H9 (cell line): ENCODE data around the gene SPAG6. TPM values are rescaled to one million over a fixed set of nuclear protein-coding genes. Genes with fewer than 3 reads are reported as not detected.

Experiments
- DNase-seq: peaks from one replicate; pipeline ENCODE4 v3.0.0-alpha.2; 2017
- H2AFZ ChIP-seq: one replicate; pipeline ENCODE4 v1.6.1; 2013; ENCODE audit warnings: mild to moderate bottlenecking, low read length, control low read depth, moderate library complexity
- H2AK5ac ChIP-seq: 2 replicates; pipeline ENCODE4 v1.6.1; 2013; ENCODE audit warnings: low read length, control low read depth, mixed read lengths; ENCODE audit not compliant: insufficient read length
- H2BK120ac ChIP-seq: one replicate; pipeline ENCODE4 v1.6.1; 2013; ENCODE audit warnings: low read depth, mild to moderate bottlenecking, low read length, control low read depth, inconsistent platforms; ENCODE audit not compliant: poor library complexity, severe bottlenecking
- H2BK12ac ChIP-seq: 2 replicates; pipeline ENCODE4 v1.6.1; 2013; ENCODE audit warnings: low read length, control low read depth, mixed read lengths, low read depth; ENCODE audit not compliant: insufficient read length
- H2BK15ac ChIP-seq: 2 replicates; pipeline ENCODE4 v1.6.1; 2013; ENCODE audit warnings: low read depth, low read length, control low read depth
- H2BK20ac ChIP-seq: one replicate; pipeline ENCODE4 v1.6.1; 2013; ENCODE audit warnings: low read depth, mild to moderate bottlenecking, low read length, control low read depth, inconsistent platforms; ENCODE audit not compliant: poor library complexity, severe bottlenecking
- H2BK5ac ChIP-seq: 2 replicates; pipeline ENCODE4 v1.6.1; 2013; ENCODE audit warnings: low read length, control low read depth, mixed read lengths; ENCODE audit not compliant: insufficient read length
- H3K14ac ChIP-seq: 2 replicates; pipeline ENCODE4 v1.6.1; 2013; ENCODE audit warnings: low read length, control low read depth; ENCODE audit not compliant: insufficient read depth
- H3K18ac ChIP-seq: 2 replicates; pipeline ENCODE4 v1.6.1; 2013; ENCODE audit warnings: low read depth, mild to moderate bottlenecking, mixed read lengths, low read length, control low read depth; ENCODE audit not compliant: insufficient read length
- H3K23ac ChIP-seq: 2 replicates; pipeline ENCODE4 v1.6.1; 2013; ENCODE audit warnings: low read length, control low read depth, mixed read lengths, low read depth; ENCODE audit not compliant: insufficient read length
- H3K23me2 ChIP-seq: 2 replicates; pipeline ENCODE4 v1.6.1; 2013; ENCODE audit warnings: low read depth, mild to moderate bottlenecking, mixed read lengths, low read length, control low read depth; ENCODE audit not compliant: insufficient read length, poor library complexity, severe bottlenecking
- H3K27ac ChIP-seq: 2 replicates; pipeline ENCODE4 v1.5.1; 2013; ENCODE audit warnings: low read length, control low read depth, mixed read lengths, low read depth; ENCODE audit not compliant: insufficient read length
- H3K27me3 ChIP-seq: 2 replicates; pipeline ENCODE4 v1.6.1; 2013; ENCODE audit warnings: low read length, control low read depth, inconsistent platforms; ENCODE audit not compliant: insufficient read depth
- H3K4ac ChIP-seq: 2 replicates; pipeline ENCODE4 v1.6.1; 2013; ENCODE audit warnings: low read depth, mild to moderate bottlenecking, control low read depth, inconsistent platforms, low read length, moderate library complexity
- H3K4me1 ChIP-seq: 2 replicates; pipeline ENCODE4 v1.6.1; 2013; ENCODE audit warnings: low read length, control low read depth, inconsistent platforms; ENCODE audit not compliant: insufficient read depth
- H3K4me2 ChIP-seq: 2 replicates; pipeline ENCODE4 v1.6.1; 2013; ENCODE audit warnings: low read length, control low read depth, mixed read lengths; ENCODE audit not compliant: insufficient read length, insufficient read depth
- H3K56ac ChIP-seq: 2 replicates; pipeline ENCODE4 v1.6.1; 2013; ENCODE audit warnings: low read depth, mild to moderate bottlenecking, mixed read lengths, low read length, control low read depth; ENCODE audit not compliant: insufficient read length
- H3K79me1 ChIP-seq: 2 replicates; pipeline ENCODE4 v1.6.1; 2013; ENCODE audit warnings: low read depth, mild to moderate bottlenecking, moderate library complexity, low read length, control low read depth, inconsistent platforms; ENCODE audit not compliant: insufficient read depth, poor library complexity, severe bottlenecking
- H3K79me2 ChIP-seq: 2 replicates; pipeline ENCODE4 v1.6.1; 2013; ENCODE audit warnings: low read length, control low read depth, inconsistent platforms; ENCODE audit not compliant: insufficient read depth
- H3K9ac ChIP-seq: 2 replicates; pipeline ENCODE4 v1.6.1; 2013; ENCODE audit warnings: low read length, control low read depth, mixed read lengths; ENCODE audit not compliant: insufficient read length; ENCODE audit errors: extremely low read depth
- H3K9me3 ChIP-seq: one replicate; pipeline ENCODE4 v1.6.1; 2013; ENCODE audit warnings: low read depth, low read length, inconsistent platforms; ENCODE audit not compliant: control insufficient read depth
- H3T11ph ChIP-seq: one replicate; pipeline ENCODE4 v1.6.1; 2013; ENCODE audit warnings: mild to moderate bottlenecking, low read length, control low read depth, inconsistent platforms
- H4K20me1 ChIP-seq: one replicate; pipeline ENCODE4 v1.6.1; 2013; ENCODE audit not compliant: control insufficient read depth, insufficient read length, insufficient read depth
- H4K5ac ChIP-seq: 2 replicates; pipeline ENCODE4 v1.6.1; 2013; ENCODE audit warnings: low read depth, mild to moderate bottlenecking, mixed read lengths, low read length, control low read depth; ENCODE audit not compliant: insufficient read length
- H4K8ac ChIP-seq: replicated peaks from 2 replicates; pipeline ENCODE4 v1.6.1; 2013; ENCODE audit warnings: low read length, control low read depth, mixed read lengths, low read depth; ENCODE audit not compliant: insufficient read length
- H4K91ac ChIP-seq: 2 replicates; pipeline ENCODE4 v1.6.1; 2013; ENCODE audit warnings: low read depth, mild to moderate bottlenecking, moderate library complexity, mixed read lengths, low read length, control low read depth; ENCODE audit not compliant: insufficient read length
- H3K27ac Mint-ChIP-seq, 3 experiments: 2 replicates in 2 of 3; 3 replicates in 1 of 3; pipeline ENCODE4 v1.8.0; 2020 to 2021; ENCODE audit warnings: mixed read lengths in 3 of 3, mild to moderate bottlenecking in 1 of 3, moderate library complexity in 1 of 3
- H3K27me3 Mint-ChIP-seq: 2 replicates; pipeline ENCODE4 v1.8.0; 2021; ENCODE audit warnings: low read depth, mild to moderate bottlenecking, moderate library complexity, mixed read lengths
- H3K36me3 Mint-ChIP-seq, 3 experiments: 2 replicates in 2 of 3; 3 replicates in 1 of 3; pipeline ENCODE4 v1.8.0; 2020 to 2021; ENCODE audit warnings: low read depth in 3 of 3, mixed read lengths in 3 of 3; ENCODE audit not compliant: insufficient read depth in 1 of 3
- H3K4me1 Mint-ChIP-seq, 2 experiments: 2 replicates each; pipeline ENCODE4 v1.8.0; 2020; ENCODE audit warnings: mixed read lengths in 2 of 2
- H3K4me3 Mint-ChIP-seq, 2 experiments: 2 replicates in 1 of 2; 3 replicates in 1 of 2; pipeline ENCODE4 v1.8.0; 2020 to 2021; ENCODE audit warnings: mild to moderate bottlenecking in 2 of 2, mixed read lengths in 2 of 2, moderate library complexity in 1 of 2
- H3K9me3 Mint-ChIP-seq, 2 experiments: 2 replicates in 1 of 2; 3 replicates in 1 of 2; pipeline ENCODE4 v1.8.0; 2020; ENCODE audit warnings: mild to moderate bottlenecking in 2 of 2, mixed read lengths in 2 of 2, moderate library complexity in 1 of 2
- WGBS: extraction: QIAGEN DNeasy Blood & Tissue Kit; methylation state at CpG from one replicate; pipeline ENCODE4 v1.1.7; 2013; ENCODE audit warnings: missing lambda C conversion rate, low lambda C conversion rate, mixed read lengths; ENCODE audit not compliant: insufficient read length; ENCODE audit errors: extremely low coverage; 5-methylcytosine and 5-hydroxymethylcytosine counted together
- total RNA-seq: library from RNA; stranded (reverse); gene quantifications from 2 replicates; pipeline ENCODE4 v1.2.1, GENCODE V29; 2021
- TF ChIP-seq, protein P1 (sequence below): fragments of 200-600 bp; sonication (generic); conservative IDR thresholded peaks from 3 replicates; pipeline ENCODE4 v1.8.0; 2021; ENCODE audit warnings: antibody characterized with exemption, mild to moderate bottlenecking

SPAG6 gene
- total RNA-seq, 1 experiment from 2014 or later, result 0.24 TPM

DNA sequence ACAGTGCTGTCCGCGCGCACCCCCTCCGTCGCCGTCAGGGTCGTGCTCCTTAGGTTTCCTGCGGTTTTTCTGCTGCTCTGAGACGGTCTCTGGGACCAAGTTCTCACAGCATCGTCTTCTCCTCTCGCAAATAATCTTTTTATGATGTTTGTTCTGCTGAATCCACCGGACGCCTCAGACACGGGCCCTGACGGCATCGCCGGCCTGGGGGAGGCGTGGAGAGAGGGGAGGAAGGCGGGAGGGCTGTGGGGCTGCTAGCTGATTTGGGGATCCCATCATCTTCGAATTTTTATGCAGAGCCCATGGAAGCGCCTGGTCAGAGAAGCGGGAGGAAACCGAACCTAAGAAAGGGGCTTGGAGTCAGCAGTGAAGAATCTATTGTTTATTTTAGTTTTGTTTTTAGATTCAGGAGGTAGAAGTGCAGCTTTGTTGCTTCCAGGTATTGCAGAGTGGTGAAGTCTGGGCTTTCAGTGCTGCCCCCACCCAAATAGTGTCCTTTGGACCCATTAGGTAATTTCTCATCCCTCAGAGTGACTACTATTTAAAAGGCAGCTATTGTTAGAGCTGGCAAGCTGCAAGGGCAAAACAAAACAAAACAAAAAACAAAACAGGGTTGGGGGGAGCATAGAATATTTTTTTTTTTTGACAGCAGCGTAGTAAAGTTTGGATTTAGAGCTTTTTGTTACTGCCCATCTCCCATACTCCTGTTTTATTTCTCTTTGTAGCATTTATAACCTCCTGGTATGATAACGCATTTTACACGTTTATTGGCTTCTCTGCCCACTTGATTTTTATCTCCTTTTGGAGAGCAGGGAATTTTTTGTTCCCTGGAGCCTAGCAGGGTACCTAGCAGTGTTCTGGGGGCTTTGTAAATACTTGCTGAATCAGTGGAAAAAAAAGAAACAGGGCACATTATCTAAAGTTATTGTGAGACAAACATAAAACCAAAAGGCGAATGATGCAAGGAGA lies 92.6 kb downstream of the SPAG6 start:
- Mint-ChIP-seq H3K9me3 (no peaks in the 10 kb centered on the region; a peak in 2 of 5 replicates), H3K36me3 (no peaks in the 10 kb centered on the region), H3K27me3 (peaks cover 95% of the 10 kb centered on the region), H3K4me1 (peaks cover 9 to 10% of the 10 kb centered on the region in 2 experiments), H3K4me3 (peak overlapping the region; percentile 67 to 84), H3K27ac (no peak overlapping the region; a peak in 1 of 7 replicates)
- H2AFZ ChIP-seq, result no peak overlapping the region
- H3K4me1 ChIP-seq, result no peaks in the 10 kb centered on the region
- no peak overlapping the region for H3T11ph ChIP-seq
- H3K9me3 ChIP-seq, result no peaks in the 10 kb centered on the region
- no peaks in the 10 kb centered on the region for H3K79me2 ChIP-seq
- H3K4me2 ChIP-seq, result peak overlapping the region; percentile 91
- no peaks in the 10 kb centered on the region for H3K79me1 ChIP-seq
- H3K27ac ChIP-seq, result no peak overlapping the region
- no peak overlapping the region for H3K23ac ChIP-seq
- H2BK120ac ChIP-seq, result no peak overlapping the region
- no peaks in the 10 kb centered on the region for H4K20me1 ChIP-seq
- H4K91ac ChIP-seq, result no peak overlapping the region
- H4K8ac ChIP-seq, result no peak overlapping the region
- DNase-seq, result no peak
- no peak overlapping the region for H3K4ac ChIP-seq
- no peak overlapping the region for H2BK15ac ChIP-seq
- H2BK5ac ChIP-seq, result no peak overlapping the region
- H4K5ac ChIP-seq, result no peak overlapping the region
- peaks cover 31% of the 10 kb centered on the region; the same call in 1 of the 2 replicates for H3K27me3 ChIP-seq
- no peak overlapping the region for H2AK5ac ChIP-seq
- WGBS, result no CpG with 5 or more reads among the region's 27 CpGs
- H3K18ac ChIP-seq, result no peak overlapping the region
- no peak overlapping the region for H2BK12ac ChIP-seq
- H2BK20ac ChIP-seq, result no peak overlapping the region
- TF ChIP-seq, protein P1, sequence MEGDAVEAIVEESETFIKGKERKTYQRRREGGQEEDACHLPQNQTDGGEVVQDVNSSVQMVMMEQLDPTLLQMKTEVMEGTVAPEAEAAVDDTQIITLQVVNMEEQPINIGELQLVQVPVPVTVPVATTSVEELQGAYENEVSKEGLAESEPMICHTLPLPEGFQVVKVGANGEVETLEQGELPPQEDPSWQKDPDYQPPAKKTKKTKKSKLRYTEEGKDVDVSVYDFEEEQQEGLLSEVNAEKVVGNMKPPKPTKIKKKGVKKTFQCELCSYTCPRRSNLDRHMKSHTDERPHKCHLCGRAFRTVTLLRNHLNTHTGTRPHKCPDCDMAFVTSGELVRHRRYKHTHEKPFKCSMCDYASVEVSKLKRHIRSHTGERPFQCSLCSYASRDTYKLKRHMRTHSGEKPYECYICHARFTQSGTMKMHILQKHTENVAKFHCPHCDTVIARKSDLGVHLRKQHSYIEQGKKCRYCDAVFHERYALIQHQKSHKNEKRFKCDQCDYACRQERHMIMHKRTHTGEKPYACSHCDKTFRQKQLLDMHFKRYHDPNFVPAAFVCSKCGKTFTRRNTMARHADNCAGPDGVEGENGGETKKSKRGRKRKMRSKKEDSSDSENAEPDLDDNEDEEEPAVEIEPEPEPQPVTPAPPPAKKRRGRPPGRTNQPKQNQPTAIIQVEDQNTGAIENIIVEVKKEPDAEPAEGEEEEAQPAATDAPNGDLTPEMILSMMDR, result no peak
- peaks cover 14% of the 10 kb centered on the region for H3K23me2 ChIP-seq
- no peak overlapping the region for H3K56ac ChIP-seq
- peak overlapping the region; percentile 84 for H3K14ac ChIP-seq
- H3K9ac ChIP-seq, result peak overlapping the region; percentile 6
